ENCODE data around the gene TRAPPC12.

The TRAPPC12 gene

GRCh38 chr2:3460831-3461800 is 81.6 kb downstream of the TRAPPC12 start:
- in situ Hi-C loops (cut with HindIII; ENCODE audit: low sequenced_read_pairs), result no loop called here
- no peak overlapping the region for H3K4me3 ChIP-seq (ENCODE audit: low read depth, low read length)
- no peak for TF ChIP-seq CTCF (IDR thresholded peaks at IDR 0.05; ENCODE audit: low read depth, low read length)
- no peak for DNase-seq (ENCODE audit: low read depth, low spot score)

- in situ Hi-C loops (cut with HindIII; ENCODE audit: low sequenced_read_pairs), result no loop called here
- TF ChIP-seq CTCF (IDR thresholded peaks at IDR 0.05; ENCODE audit: low read depth, low read length), result peak; percentile 93
- no peak overlapping the region for H3K4me3 ChIP-seq (ENCODE audit: low read depth, low read length)
- DNase-seq (ENCODE audit: low read depth, low spot score), result peak; percentile 70
Observed at GRCh38 chr2:3461801-3462492, 82.5 kb downstream of the TRAPPC12 start.

- in situ Hi-C loops (cut with HindIII; ENCODE audit: low sequenced_read_pairs), result no loop called here
- H3K4me3 ChIP-seq (ENCODE audit: low read depth, low read length), result no peak overlapping the region
- TF ChIP-seq CTCF (IDR thresholded peaks at IDR 0.05; ENCODE audit: low read depth, low read length), result no peak
- DNase-seq (ENCODE audit: low read depth, low spot score), result no peak
Observed at GRCh38 chr2:3462493-3463104, 83.1 kb downstream of the TRAPPC12 start.

- no peak for DNase-seq (ENCODE audit: low read depth, low spot score)
- TF ChIP-seq CTCF (IDR thresholded peaks at IDR 0.05; ENCODE audit: low read depth, low read length), result no peak
- H3K4me3 ChIP-seq (ENCODE audit: low read depth, low read length), result no peak overlapping the region
- in situ Hi-C loops (cut with HindIII; ENCODE audit: low sequenced_read_pairs), result no loop called here
Observed at GRCh38 chr2:3463186-3463835, 83.8 kb downstream of the TRAPPC12 start.

- no peak overlapping the region for H3K4me3 ChIP-seq (ENCODE audit: low read depth, low read length)
- in situ Hi-C loops (cut with HindIII; ENCODE audit: low sequenced_read_pairs), result no loop called here
- DNase-seq (ENCODE audit: low read depth, low spot score), result no peak
- no peak for TF ChIP-seq CTCF (IDR thresholded peaks at IDR 0.05; ENCODE audit: low read depth, low read length)
Observed at GRCh38 chr2:3463944-3464343, 84.5 kb downstream of the TRAPPC12 start.

- TF ChIP-seq CTCF (IDR thresholded peaks at IDR 0.05; ENCODE audit: low read depth, low read length), result no peak
- in situ Hi-C loops (cut with HindIII; ENCODE audit: low sequenced_read_pairs), result no loop called here
- DNase-seq (ENCODE audit: low read depth, low spot score), result no peak
- no peak overlapping the region for H3K4me3 ChIP-seq (ENCODE audit: low read depth, low read length)
Observed at GRCh38 chr2:3464401-3465005, 85.0 kb downstream of the TRAPPC12 start.

All from astrocyte of the spinal cord (primary cell).